GM18507 (cell line): ENCODE data around the gene TSR2.
"Not testable (repeated sequence)": the region's sequence is repeated elsewhere in the genome, so short reads cannot be mapped to it uniquely, and the experiment has no call there.

Source experiments
- DNase-seq: peaks from one replicate; pipeline ENCODE4 v3.0.0; 2011; ENCODE audit warnings: low read depth; ENCODE audit not compliant: insufficient read length; ENCODE audit errors: extremely low spot score
- FAIRE-seq: peaks from 2 replicates; lab custom pipeline; 2011; peaks lifted over from hg19 to GRCh38; lab: Jason Lieb, UNC

Gene TSR2

DNA sequence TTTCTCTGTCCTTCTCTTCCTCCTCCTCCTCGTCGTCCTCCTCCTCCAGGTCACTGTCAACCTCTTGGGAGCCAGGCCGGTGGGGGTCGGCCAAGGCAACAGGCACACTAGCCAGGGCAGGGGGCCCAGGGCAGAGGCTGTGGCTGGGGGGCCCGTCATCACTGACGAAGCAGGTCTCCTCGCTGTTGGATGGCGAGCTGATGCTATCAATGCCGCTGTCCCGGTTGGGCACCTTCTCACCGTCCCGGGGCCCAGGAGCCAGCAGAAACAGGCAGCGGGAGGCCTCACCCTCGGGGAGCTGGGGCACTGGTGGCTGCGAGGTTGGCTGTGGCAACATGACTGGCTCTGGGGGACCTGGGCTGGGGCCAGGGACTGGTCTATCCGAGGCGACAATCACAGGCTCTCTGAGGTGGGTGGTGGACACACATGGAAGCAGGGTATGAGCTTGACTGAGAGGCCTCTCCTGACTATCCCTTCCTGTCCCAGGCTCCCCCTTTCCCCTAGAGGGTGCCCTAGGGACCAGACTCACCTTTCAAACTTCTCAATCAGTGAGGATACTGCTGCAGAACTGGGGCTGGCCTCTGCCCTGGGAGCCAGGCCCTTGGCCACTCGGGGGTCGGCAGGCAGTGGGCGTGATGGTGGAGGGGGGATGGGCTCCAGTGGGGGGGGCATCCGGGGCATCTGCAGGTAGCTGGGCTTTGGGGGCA, 30.0 kb downstream of the TSR2 start:
- no peak for FAIRE-seq
- no peak for DNase-seq

DNA sequence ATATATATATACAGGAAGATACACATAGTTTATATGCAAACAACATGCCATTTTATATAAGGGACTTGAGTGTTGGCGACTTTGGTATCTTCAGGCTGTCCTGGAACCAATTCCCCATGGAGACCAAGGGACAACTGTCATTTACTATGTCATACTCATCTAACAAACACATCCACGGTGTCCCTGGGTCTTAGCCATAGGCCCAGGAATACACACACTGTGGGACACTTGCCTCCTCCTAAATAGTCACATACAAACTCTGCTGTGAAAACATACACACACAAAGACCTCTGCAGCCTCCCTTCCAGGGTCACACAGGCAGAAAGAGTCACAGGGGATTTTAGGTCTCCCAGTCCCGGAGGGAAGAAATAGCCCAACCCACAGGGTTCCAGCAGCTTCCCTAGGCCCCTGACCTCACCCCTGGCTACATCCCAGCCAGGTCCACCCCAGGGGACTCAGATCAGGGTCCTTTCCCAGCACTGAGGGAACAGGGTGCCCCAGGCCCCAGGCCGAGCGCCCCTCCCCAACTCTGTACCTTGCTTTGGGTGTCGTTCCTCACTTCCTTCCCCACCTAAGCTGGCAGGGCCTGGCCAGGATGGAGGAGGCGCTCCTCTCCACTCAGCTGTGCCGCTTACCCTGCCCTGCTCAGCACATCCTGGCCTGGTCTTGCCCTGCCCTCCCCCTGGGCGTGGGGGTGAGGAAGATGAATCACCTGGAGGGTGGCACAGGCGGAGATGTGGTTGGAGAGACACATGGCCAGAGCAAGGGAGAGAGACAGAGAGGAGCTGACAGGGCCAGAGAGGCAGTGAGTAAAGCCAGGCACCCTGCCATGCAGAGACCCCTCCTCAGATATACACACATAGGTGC, 34.0 kb downstream of the TSR2 start:
- no peak for DNase-seq
- no peak for FAIRE-seq

DNA sequence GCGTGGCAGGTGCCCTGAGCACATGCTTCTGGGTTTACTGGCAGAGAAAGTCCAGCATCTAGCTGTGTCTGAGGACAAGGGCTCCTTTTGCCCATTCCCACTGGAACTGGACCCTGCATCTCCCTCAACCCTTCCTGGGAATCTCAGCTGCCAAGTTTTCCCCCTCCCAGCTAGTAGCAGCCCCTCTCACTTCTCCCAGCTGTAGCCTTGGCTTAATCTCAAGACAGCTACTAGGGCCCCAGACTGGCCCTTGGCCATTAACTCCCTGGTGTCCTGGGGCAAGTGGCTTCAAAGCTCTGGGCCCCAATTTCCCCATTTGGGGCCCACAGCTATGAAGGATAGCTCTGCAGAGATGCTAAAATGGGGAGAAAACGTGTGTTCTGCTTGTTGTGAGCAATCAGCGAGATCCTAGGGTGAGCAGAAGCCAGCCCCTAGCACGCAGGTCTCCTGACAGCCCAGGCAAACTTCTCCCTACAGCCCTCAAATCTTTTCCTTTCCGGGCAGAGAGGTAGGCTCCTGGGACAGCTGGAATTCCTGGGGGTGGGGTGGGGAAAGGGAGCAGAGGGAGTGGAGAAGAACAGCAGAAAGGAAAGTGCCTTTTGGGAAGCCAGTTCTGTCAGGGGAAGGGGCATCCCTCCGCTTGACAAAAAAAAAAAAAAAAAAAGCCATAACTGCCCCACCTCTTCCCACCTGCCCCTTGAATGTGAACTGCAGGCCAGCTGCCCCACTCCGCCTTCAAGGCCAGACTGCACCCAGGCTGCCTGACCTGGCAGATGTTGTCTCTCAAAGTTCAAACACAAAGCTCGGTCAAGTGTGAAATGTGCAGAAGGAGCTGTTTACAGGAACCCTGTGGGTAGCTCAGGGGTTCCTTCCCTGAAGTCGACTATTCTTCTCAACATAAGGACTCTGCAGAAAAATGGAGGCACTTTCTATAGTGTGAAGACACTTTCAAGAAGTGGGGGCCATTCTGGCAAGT, 39.2 kb downstream of the TSR2 start:
- DNase-seq = no peak
- peak; percentile 57 for FAIRE-seq

DNA sequence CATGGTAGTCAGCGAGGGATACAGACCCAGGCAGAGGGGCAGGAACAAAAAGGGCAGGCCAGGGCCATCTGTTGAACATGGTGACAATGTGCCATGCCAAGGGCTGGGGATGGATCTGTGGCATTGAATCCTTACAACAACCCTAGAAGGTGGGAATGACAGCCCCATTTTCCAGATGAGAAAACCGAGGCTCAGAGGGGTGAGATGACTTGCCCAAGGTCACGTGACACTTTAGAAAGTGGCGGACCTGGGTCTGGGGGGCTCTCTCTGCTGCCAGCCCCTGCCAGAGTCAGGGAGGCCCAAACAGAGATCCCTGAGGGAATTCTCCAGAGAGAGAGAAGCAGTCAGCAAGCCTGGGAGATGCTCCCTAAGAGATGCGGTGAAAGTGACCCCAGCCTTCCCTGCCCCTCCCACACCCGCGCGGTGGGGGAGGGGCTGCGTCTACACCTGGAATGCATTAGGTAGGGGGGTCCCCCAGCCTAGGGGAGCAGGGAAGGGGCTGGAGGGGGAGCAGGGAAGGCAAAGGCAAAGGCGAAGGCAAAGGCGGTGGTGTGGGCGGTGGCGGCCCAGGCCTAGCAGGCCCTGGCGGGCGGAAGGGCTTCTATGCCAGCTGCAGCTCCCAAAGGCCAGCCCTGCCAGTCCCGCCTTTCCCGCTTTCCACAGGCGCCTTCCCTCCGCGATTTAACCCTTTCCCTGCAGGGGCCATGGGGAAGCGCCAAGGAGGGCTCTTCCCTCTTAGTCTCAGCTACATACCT, 42.8 kb downstream of the TSR2 start:
- FAIRE-seq (no peak), DNase-seq (no peak)

DNA sequence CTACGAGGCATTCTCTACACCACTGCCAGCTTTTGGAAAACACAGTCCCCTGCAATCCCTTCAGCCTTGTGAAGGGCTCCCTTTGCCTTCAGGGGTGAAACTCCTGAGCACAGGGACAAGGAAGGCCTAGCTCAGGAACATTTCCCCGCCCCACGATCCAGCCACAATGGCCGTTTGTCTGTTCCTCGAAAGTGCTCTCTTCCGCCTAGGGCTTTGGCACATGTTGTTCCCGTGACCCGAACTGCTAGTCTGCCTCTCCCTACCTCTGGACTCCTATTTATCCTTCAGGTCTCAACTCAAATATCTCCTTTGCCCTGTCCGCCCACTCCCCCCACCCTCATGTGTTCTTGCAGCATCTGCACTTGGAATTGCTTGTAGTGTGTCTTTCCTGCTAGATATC, 43.7 kb downstream of the TSR2 start:
- DNase-seq (no peak), FAIRE-seq (no peak)

DNA sequence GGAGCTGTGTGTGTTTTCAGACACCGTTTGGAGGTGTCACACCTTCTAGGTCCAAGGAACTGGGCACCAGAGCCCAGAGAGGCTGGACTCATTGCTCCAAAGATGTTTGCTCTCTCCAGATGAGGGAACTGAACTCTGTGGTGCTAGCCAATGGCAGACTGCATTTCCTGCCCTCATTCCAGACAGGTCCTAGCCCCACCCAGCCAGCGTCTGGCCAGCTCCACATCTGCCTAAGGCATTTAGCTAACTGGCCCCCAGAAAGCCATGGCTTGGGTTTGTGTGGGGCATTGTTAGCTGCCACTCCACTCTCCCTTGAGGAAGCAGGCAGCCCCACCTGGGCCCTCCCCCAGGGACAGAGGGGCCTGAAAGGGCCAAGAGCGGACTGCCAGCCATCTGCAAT, 44.5 kb downstream of the TSR2 start:
- DNase-seq (no peak), FAIRE-seq (no peak)

DNA sequence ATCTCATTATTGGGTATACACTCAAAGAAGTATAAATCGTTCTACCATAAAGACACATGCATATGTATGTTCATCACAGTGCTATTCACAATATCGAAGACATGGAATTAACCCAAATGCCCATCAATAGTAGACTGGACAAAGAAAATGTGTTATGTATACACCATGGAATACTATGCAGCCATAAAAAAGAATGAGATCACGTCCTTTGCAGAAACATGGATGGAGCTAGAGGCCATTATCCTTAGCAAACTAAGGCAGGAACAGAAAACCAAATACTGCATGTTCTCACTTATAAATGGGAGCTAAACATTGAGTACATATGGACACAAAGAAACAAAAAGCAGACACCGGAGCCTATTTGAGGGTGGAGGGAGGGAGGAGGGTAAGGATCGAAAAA, 49.6 kb downstream of the TSR2 start:
- not testable (repeated sequence) for DNase-seq, FAIRE-seq

DNA sequence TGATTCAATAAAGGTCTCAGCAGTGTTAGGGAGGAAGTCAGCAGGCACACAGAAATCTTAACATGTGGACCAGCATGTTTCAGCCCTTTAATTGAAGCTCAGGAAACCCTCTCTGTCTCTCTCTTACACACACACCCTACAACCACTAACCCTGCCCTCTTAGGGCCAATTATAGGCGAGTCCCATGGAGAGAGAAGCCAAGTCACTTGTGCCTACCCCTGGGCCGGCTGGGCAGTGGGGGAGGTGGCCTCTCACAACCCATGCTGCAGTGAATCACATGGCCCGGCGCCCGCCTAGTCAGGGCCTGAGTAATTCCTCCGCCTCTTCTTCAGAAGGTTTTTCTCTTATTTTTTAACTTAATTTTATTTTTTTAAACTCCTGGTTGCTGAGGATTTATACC, 52.1 kb downstream of the TSR2 start:
- no peak for DNase-seq
- no peak for FAIRE-seq

DNA sequence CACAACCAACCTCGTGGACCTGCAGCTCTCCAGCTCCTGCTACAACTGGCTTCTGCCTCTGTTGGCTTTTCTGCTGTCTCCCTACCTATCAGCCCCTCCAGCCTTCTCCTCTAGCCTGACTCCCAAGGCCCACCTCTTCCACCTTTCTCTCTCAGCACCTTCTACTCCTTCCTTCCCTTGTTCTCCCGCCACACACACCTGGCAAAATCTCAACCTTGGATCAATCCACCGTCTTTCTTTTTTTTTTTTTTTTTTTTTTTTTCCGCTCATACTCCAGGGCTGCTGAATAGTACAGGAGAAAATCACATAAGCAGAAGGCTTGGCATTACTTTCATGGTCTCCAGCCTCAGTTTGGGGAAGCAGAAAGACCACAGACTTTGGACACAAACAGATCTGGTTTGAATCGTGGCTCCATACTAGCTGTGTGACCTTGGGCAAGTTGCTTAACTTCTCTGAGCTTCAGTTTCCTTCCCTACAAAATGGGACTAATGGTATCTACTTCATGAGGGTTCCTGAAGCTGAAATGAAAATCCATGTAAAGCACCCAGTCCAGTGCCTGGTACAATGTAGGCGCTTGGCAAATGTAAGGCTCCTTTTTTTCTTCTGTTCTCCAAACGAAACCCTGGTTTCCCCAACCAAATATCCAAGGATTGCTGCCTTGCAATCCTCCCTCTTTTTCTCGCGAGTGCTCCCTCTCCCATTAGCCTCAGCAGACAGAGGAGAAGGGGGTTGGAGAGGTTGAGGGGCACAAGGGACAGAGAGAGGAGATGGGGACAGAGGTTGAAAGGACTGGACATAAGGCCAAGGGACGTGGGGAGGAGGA, 54.2 kb downstream of the TSR2 start:
- DNase-seq (no peak), FAIRE-seq (no peak)
